Ascending aorta (tissue), 2 donors: ENCODE results near the gene EIF4A2. TPM values are rescaled to one million over a fixed set of nuclear protein-coding genes. Genes with fewer than 3 reads are reported as not detected.
"Not testable (repeated sequence)": the region's sequence is repeated elsewhere in the genome, so short reads cannot be mapped to it uniquely, and the experiment has no call there.

ENCODE experiments used
- DNase-seq, 2 donors: peaks; one replicate each; pipeline ENCODE4 v3.0.0-alpha.2; 2019; ENCODE audit warnings: low spot score in 2 of 2
- H3K27ac ChIP-seq, 2 donors: fragments of 200-600 bp; sonication (generic); one replicate each; pipeline ENCODE4 v1.5.1; 2016 to 2017; ENCODE audit warnings: mild to moderate bottlenecking in 1 of 2
- H3K27me3 ChIP-seq: fragments of 200-600 bp; sonication (generic); one replicate; pipeline ENCODE4 v1.5.1; 2017
- H3K36me3 ChIP-seq, 2 donors: fragments of 200-600 bp; sonication (generic); one replicate each; pipeline ENCODE4 v1.5.1; 2016
- H3K4me1 ChIP-seq, 2 donors: fragments of 200-600 bp; sonication (generic); one replicate each; pipeline ENCODE4 v1.5.1; 2016 to 2017; ENCODE audit warnings: mild to moderate bottlenecking in 1 of 2
- H3K4me3 ChIP-seq, 2 donors: fragments of 200-600 bp; sonication (generic); one replicate each; pipeline ENCODE4 v1.5.1; 2016 to 2017; ENCODE audit warnings: mild to moderate bottlenecking in 1 of 2
- H3K9me3 ChIP-seq, 2 donors: fragments of 200-600 bp; sonication (generic); one replicate each; pipeline ENCODE4 v1.5.1; 2016
- CTCF ChIP-seq, 3 experiments: fragments of 200-600 bp in 2 of 3; fragments of 450-650 bp in 1 of 3; sonication (generic) in 2 of 3; IDR thresholded peaks; one replicate each; pipeline ENCODE4 v1.5.1; 2016 to 2019; ENCODE audit warnings: antibody characterized with exemption in 3 of 3, mild to moderate bottlenecking in 1 of 3, moderate library complexity in 1 of 3
- intact Hi-C: fragments of 100-400 bp; cut with DNase I; formaldehyde crosslinking; loops from one replicate; pipeline ENCODE4 v1.15.1; 2023
- total RNA-seq: library from RNA; depleted of rRNA; stranded (reverse); fragments of >200 nt; gene quantifications from one replicate; pipeline ENCODE4 v1.1.0, GENCODE V29; 2016

Gene EIF4A2
- total RNA-seq, 1 donor from 2014 or later: 260 TPM

- H3K27ac ChIP-seq: no peak overlapping the region
- intact Hi-C loops: no loop called here
- no peaks in the 10 kb centered on the region for H3K27me3 ChIP-seq
- no peaks in the 10 kb centered on the region for H3K36me3 ChIP-seq
- H3K9me3 ChIP-seq: no peaks in the 10 kb centered on the region
- no peak for TF ChIP-seq CTCF (IDR thresholded peaks at IDR 0.05)
- H3K4me3 ChIP-seq: no peak overlapping the region
- no peak for DNase-seq
- H3K4me1 ChIP-seq: no peaks in the 10 kb centered on the region
These were observed 35.1 kb downstream of the EIF4A2 start for GRCh38 chr3:186818516-186818915.

GRCh38 chr3:186818956-186819355, 35.6 kb downstream of the EIF4A2 start:
- H3K4me3 ChIP-seq: no peak overlapping the region
- no peaks in the 10 kb centered on the region for H3K4me1 ChIP-seq
- intact Hi-C loops: no loop called here
- H3K9me3 ChIP-seq: no peaks in the 10 kb centered on the region
- no peak for DNase-seq
- H3K36me3 ChIP-seq: no peaks in the 10 kb centered on the region
- H3K27ac ChIP-seq: no peak overlapping the region
- TF ChIP-seq CTCF (IDR thresholded peaks at IDR 0.05): no peak
- H3K27me3 ChIP-seq: no peaks in the 10 kb centered on the region

GRCh38 chr3:186821429-186822387, 38.3 kb downstream of the EIF4A2 start:
- peak; percentile 22 to 69 (median 53) for TF ChIP-seq CTCF (IDR thresholded peaks at IDR 0.05)
- H3K36me3 ChIP-seq: no peaks in the 10 kb centered on the region
- H3K4me3 ChIP-seq: no peak overlapping the region
- peaks cover 0 to 5% of the 10 kb centered on the region in 2 donors for H3K4me1 ChIP-seq
- no peak overlapping the region for H3K27ac ChIP-seq
- DNase-seq: peak in 1 of 2 donors; percentile 55
- intact Hi-C loops: no loop called here
- H3K27me3 ChIP-seq: no peaks in the 10 kb centered on the region
- H3K9me3 ChIP-seq: no peaks in the 10 kb centered on the region

- intact Hi-C loops, H3K4me1 ChIP-seq, DNase-seq, H3K9me3 ChIP-seq, H3K36me3 ChIP-seq, H3K4me3 ChIP-seq, H3K27me3 ChIP-seq, H3K27ac ChIP-seq: not testable (repeated sequence)
These were observed 39.0 kb downstream of the EIF4A2 start for GRCh38 chr3:186822388-186822759.

DNA sequence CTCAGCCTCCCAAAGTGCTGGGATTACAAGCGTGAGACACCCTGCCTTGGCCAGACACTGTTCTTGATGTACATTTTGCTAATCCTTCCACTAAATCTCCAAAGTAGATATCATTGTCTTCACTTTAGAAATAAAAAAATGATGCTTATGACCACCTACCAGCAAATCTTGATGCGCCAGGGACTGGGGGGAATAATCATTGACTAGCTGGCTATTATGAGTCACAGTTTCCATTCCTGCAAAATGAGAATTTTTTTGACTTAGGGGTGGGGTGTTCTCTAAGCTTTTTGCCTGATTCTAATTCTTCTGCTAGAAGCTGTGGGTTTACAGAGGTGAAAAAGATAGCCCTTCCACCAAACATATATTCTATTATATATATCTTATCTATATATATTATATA, 40.0 kb downstream of the EIF4A2 start:
- DNase-seq: no peak

More for the DNA sequence above, 40.0 kb downstream of the EIF4A2 start:
- Histone ChIP-seq H3K4me1 (peaks cover 3 to 5% of the 10 kb centered on the region in 2 donors), H3K4me3 (no peak overlapping the region), H3K27me3 (peaks cover 2% of the 10 kb centered on the region), H3K9me3 (no peaks in the 10 kb centered on the region), H3K36me3 (no peaks in the 10 kb centered on the region), H3K27ac (no peak overlapping the region)
- intact Hi-C loops: no loop called here
- no peak for TF ChIP-seq CTCF (IDR thresholded peaks at IDR 0.05)
